Mammary microvascular endothelial cell (primary cell): ENCODE data around the gene CXorf66. TPM values are rescaled to one million over a fixed set of nuclear protein-coding genes. Genes with fewer than 3 reads are reported as not detected.

Source experiments
- total RNA-seq: library from RNA; depleted of rRNA; stranded (reverse); fragments of >200 nt; gene quantifications from 2 replicates; pipeline ENCODE4 v1.2.3, GENCODE V29; 2015

CXorf66 gene
- total RNA-seq: not detected in 2 replicates

DNA sequence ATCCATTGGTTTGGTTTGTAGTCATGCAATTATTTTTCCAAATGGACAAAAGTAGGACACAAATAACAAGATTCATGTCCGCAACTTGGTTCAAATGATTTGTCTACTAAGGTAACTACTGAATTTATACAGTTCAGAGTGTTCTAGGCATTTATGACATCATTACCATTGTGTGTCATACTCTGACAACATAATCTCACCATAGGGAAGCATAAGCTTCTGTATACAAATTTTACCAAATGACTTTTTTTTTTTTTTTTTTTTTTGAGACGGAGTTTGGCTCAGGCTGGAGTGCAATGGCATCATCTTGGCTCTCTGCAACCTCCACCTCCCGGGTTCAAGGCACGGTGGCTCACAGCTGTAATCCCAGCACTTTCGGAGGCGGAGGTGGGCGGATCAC is at the start of gene CXorf66:
Gene CXorf66, minus strand, starts transcription at position 101 of the 400 bp plus-strand sequence. Its CDS starts 25 bp downstream, at position 76.

GRCh38 chrX:139932901-139933796 is 32.2 kb downstream of the CXorf66 start, which contains the start of gene ATP11C:
Gene ATP11C (minus strand): TSS chrX:139933053. CDS start chrX:139932042, 1,011 bp downstream.

Other genes with a start within 250 kb of the CXorf66 start
- 26.7 and 30.2 TPM in 2 replicates for gene ATP11C, start 32.5 kb downstream of the CXorf66 start, total RNA-seq